ENCODE measurements around the gene CLTCL1. TPM values are rescaled to one million over a fixed set of nuclear protein-coding genes. Genes with fewer than 3 reads are reported as not detected.

The CLTCL1 gene
- total and polyA plus RNA-seq, 9 of the 15 experiments (the other 6 are each of a cell fraction or from before 2014, with no cell fraction given) = 1.1 to 11.7 (median 5.0) TPM

DNA sequence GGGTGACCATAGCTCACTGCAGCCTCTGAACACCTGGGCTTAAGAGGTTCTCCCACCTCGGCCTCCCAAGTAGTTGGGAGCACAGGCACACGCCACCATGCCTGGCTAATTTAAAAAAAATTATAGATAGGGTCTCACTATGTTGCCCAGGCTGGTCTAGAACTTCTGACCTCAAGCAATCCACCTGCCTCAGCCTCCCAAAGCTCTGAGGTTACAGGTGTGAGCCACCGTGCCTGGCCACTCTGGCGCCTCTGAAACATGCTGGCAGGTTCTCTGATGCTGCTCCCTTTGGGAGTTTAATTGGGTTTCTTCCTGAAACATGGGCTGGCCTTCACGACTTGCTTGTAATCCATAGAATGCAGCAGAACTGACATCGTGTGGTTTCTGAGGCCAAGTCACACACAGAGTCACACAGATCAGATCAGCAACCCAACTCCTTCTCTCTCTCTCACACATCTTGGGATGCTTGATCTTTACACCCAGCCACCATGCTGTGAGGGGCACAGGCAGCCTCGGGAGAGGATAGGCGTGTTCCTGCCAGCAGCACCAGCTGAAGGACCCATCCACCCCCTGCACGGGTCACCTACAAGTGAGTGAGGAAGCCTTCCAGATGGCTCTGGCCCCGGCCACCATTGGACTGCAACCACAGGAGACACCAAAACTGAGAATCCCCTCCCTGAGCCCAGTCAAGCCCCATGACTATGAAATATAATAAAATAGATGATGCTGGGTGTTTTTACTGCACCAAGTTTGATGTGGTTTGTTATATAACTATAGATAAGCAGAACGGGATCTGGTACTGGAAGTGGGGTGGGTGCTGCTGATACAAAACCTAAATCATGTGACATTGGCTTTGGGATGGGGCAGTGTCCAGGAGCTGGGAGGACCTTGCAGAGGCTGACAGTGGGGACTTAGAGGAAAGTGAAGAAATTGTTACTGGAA, 138.3 kb downstream of the CLTCL1 start (continued):
- TF ChIP-seq, protein P1, sequence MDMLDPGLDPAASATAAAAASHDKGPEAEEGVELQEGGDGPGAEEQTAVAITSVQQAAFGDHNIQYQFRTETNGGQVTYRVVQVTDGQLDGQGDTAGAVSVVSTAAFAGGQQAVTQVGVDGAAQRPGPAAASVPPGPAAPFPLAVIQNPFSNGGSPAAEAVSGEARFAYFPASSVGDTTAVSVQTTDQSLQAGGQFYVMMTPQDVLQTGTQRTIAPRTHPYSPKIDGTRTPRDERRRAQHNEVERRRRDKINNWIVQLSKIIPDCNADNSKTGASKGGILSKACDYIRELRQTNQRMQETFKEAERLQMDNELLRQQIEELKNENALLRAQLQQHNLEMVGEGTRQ (CRISPR knock-in tag; IDR thresholded peaks at IDR 0.05) = peak; percentile 26; the same call in 1 of the 2 replicates
- TF ChIP-seq ZSCAN32 (CRISPR knock-in tag; IDR thresholded peaks at IDR 0.05) (no peak), ZNF174 (CRISPR knock-in tag; IDR thresholded peaks at IDR 0.05) (no peak), ZNF146 (CRISPR knock-in tag; IDR thresholded peaks at IDR 0.05; ENCODE audit: unreplicated experiment) (no peak), ZNF316 (IDR thresholded peaks at IDR 0.05) (no peak), JUN (IDR thresholded peaks at IDR 0.05; ENCODE audit: borderline replicate concordance, low read depth, low read length) (no peak), JUN (CRISPR knock-in tag; IDR thresholded peaks at IDR 0.05; ENCODE audit: borderline replicate concordance) (no peak), HCFC1 (IDR thresholded peaks at IDR 0.05; ENCODE audit: low read depth, low read length) (peak; percentile 9; the same call in 1 of the 2 replicates), MCM3 (IDR thresholded peaks at IDR 0.05) (0 out of 2 replicates have a peak, but pooled peaks have one; percentile 60), RAD51 (IDR thresholded peaks at IDR 0.05; ENCODE audit: borderline replicate concordance, low read depth) (peak; percentile 30; the same call in 1 of the 2 replicates), ZNF699 (CRISPR knock-in tag; IDR thresholded peaks at IDR 0.05; ENCODE audit: insufficient replicate concordance) (no peak), MAFK (IDR thresholded peaks at IDR 0.05; ENCODE audit: low read length) (no peak), CBFA2T2 (conservative IDR thresholded peaks at IDR 0.05) (peak; percentile 28; the same call in 1 of the 2 replicates), ZNF707 (CRISPR knock-in tag; conservative IDR thresholded peaks at IDR 0.05) (peak; percentile 96)
- TF ChIP-seq, protein P2, sequence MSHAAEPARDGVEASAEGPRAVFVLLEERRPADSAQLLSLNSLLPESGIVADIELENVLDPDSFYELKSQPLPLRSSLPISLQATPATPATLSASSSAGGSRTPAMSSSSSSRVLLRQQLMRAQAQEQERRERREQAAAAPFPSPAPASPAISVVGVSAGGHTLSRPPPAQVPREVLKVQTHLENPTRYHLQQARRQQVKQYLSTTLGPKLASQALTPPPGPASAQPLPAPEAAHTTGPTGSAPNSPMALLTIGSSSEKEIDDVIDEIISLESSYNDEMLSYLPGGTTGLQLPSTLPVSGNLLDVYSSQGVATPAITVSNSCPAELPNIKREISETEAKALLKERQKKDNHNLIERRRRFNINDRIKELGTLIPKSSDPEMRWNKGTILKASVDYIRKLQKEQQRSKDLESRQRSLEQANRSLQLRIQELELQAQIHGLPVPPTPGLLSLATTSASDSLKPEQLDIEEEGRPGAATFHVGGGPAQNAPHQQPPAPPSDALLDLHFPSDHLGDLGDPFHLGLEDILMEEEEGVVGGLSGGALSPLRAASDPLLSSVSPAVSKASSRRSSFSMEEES (CRISPR knock-in tag; IDR thresholded peaks at IDR 0.05) = peak; percentile 84
- TF ChIP-seq, protein P3, sequence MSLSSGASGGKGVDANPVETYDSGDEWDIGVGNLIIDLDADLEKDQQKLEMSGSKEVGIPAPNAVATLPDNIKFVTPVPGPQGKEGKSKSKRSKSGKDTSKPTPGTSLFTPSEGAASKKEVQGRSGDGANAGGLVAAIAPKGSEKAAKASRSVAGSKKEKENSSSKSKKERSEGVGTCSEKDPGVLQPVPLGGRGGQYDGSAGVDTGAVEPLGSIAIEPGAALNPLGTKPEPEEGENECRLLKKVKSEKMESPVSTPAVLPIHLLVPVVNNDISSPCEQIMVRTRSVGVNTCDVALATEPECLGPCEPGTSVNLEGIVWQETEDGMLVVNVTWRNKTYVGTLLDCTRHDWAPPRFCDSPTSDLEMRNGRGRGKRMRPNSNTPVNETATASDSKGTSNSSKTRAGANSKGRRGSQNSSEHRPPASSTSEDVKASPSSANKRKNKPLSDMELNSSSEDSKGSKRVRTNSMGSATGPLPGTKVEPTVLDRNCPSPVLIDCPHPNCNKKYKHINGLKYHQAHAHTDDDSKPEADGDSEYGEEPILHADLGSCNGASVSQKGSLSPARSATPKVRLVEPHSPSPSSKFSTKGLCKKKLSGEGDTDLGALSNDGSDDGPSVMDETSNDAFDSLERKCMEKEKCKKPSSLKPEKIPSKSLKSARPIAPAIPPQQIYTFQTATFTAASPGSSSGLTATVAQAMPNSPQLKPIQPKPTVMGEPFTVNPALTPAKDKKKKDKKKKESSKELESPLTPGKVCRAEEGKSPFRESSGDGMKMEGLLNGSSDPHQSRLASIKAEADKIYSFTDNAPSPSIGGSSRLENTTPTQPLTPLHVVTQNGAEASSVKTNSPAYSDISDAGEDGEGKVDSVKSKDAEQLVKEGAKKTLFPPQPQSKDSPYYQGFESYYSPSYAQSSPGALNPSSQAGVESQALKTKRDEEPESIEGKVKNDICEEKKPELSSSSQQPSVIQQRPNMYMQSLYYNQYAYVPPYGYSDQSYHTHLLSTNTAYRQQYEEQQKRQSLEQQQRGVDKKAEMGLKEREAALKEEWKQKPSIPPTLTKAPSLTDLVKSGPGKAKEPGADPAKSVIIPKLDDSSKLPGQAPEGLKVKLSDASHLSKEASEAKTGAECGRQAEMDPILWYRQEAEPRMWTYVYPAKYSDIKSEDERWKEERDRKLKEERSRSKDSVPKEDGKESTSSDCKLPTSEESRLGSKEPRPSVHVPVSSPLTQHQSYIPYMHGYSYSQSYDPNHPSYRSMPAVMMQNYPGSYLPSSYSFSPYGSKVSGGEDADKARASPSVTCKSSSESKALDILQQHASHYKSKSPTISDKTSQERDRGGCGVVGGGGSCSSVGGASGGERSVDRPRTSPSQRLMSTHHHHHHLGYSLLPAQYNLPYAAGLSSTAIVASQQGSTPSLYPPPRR (CRISPR knock-in tag; IDR thresholded peaks at IDR 0.05; ENCODE audit: borderline replicate concordance) = peak; percentile 75; the same call in 1 of the 2 replicates
- TF ChIP-seq, protein P4, sequence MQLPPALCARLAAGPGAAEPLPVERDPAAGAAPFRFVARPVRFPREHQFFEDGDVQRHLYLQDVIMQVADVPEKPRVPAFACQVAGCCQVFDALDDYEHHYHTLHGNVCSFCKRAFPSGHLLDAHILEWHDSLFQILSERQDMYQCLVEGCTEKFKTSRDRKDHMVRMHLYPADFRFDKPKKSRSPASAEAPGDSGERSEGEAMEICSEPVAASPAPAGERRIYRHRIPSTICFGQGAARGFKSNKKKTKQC (CRISPR knock-in tag; IDR thresholded peaks at IDR 0.05) = no peak
- TF ChIP-seq, protein P5, sequence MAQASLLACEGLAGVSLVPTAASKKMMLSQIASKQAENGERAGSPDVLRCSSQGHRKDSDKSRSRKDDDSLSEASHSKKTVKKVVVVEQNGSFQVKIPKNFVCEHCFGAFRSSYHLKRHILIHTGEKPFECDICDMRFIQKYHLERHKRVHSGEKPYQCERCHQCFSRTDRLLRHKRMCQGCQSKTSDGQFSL (CRISPR knock-in tag; IDR thresholded peaks at IDR 0.05) = no peak
- TF ChIP-seq, protein P5 (tag; IDR thresholded peaks at IDR 0.05) = no peak
